HEK293 (cell line): Measurements from ENCODE around the gene EDNRA.

ENCODE experiments used
- CTCF ChIA-PET: fragments of 350-600 bp; formaldehyde crosslinking; extraction: SDS; loops from one replicate; lab custom pipeline; 2021; ENCODE audit warnings: antibody characterized with exemption; lab: Yijun Ruan, JAX
- POLR2A ChIA-PET: fragments of 300-600 bp; formaldehyde crosslinking; extraction: SDS; loops from one replicate; lab custom pipeline; 2020; ENCODE audit warnings: antibody characterized with exemption, inconsistent platforms; lab: Yijun Ruan, JAX
- H3K27ac ChIP-seq: fragments of 200-500 bp; sonication (Bioruptor generic); 2 replicates; pipeline ENCODE4 v1.5.1; 2014; ENCODE audit warnings: low read depth, low read length, control low read depth, inconsistent platforms; ENCODE audit errors: extremely low read depth
- H3K36me3 ChIP-seq, 2 experiments: fragments of 200-500 bp in 1 of 2; sonication (Bioruptor generic) in 1 of 2; 1 replicate in 1 of 2; 2 replicates in 1 of 2; pipeline ENCODE4 v1.5.1; 2014 to 2017; ENCODE audit warnings: inconsistent platforms in 2 of 2, low read length in 2 of 2; ENCODE audit not compliant: control insufficient read depth in 2 of 2, insufficient read depth in 1 of 2
- H3K4me1 ChIP-seq: fragments of 200-500 bp; sonication (Bioruptor generic); 2 replicates; pipeline ENCODE4 v1.5.1; 2014; ENCODE audit warnings: mild to moderate bottlenecking, low read length, inconsistent platforms; ENCODE audit not compliant: control insufficient read depth, insufficient read depth
- H3K4me3 ChIP-seq: 2 replicates; pipeline ENCODE4 v1.5.1; 2011; ENCODE audit warnings: low read depth, mild to moderate bottlenecking, control low read depth, low read length, moderate library complexity
- H3K9me3 ChIP-seq: fragments of 200-500 bp; sonication (Bioruptor generic); 2 replicates; pipeline ENCODE4 v1.5.1; 2014; ENCODE audit warnings: low read depth, low read length, inconsistent platforms; ENCODE audit not compliant: control insufficient read depth, insufficient read depth
- BCL11B ChIP-seq: fragments of 450-650 bp; formaldehyde crosslinking; IDR thresholded peaks from 2 replicates; pipeline ENCODE4 v1.5.1; 2016; ENCODE audit warnings: low read depth, missing biosample characterization, missing genetic modification characterization
- YY1 ChIP-seq: fragments of 450-650 bp; formaldehyde crosslinking; IDR thresholded peaks from 2 replicates; pipeline ENCODE4 v1.5.1; 2018; ENCODE audit warnings: missing biosample characterization, missing genetic modification characterization
- ZBTB17 ChIP-seq: fragments of 450-650 bp; formaldehyde crosslinking; IDR thresholded peaks from 2 replicates; pipeline ENCODE4 v1.5.1; 2016; ENCODE audit warnings: missing biosample characterization, missing genetic modification characterization
- ZBTB26 ChIP-seq: fragments of 450-650 bp; formaldehyde crosslinking; optimal IDR thresholded peaks from 2 replicates; pipeline ENCODE3; 2016; ENCODE audit warnings: missing biosample characterization, mild to moderate bottlenecking, missing genetic modification characterization
- ZBTB49 ChIP-seq: fragments of 450-650 bp; formaldehyde crosslinking; IDR thresholded peaks from 2 replicates; pipeline ENCODE4 v1.5.1; 2016; ENCODE audit warnings: missing biosample characterization, missing genetic modification characterization, low read depth
- ZNF114 ChIP-seq: fragments of 450-650 bp; formaldehyde crosslinking; IDR thresholded peaks from 2 replicates; pipeline ENCODE4 v1.5.0; 2017; ENCODE audit warnings: missing biosample characterization, missing genetic modification characterization
- ZNF132 ChIP-seq: fragments of 450-650 bp; formaldehyde crosslinking; IDR thresholded peaks from 2 replicates; pipeline ENCODE4 v1.5.1; 2017; ENCODE audit warnings: missing biosample characterization, missing genetic modification characterization, borderline replicate concordance
- ZNF133 ChIP-seq: fragments of 450-650 bp; formaldehyde crosslinking; IDR thresholded peaks from 2 replicates; pipeline ENCODE4 v1.5.1; 2016; ENCODE audit warnings: missing biosample characterization, missing genetic modification characterization
- ZNF140 ChIP-seq: fragments of 450-650 bp; formaldehyde crosslinking; IDR thresholded peaks from 2 replicates; pipeline ENCODE4 v1.5.1; 2016; ENCODE audit warnings: missing biosample characterization, missing genetic modification characterization
- ZNF157 ChIP-seq: fragments of 450-650 bp; formaldehyde crosslinking; IDR thresholded peaks from 2 replicates; pipeline ENCODE4 v1.5.1; 2016; ENCODE audit warnings: missing biosample characterization, missing genetic modification characterization
- ZNF274 ChIP-seq, 2 experiments: fragments of 200-500 bp in 1 of 2; fragments of 450-650 bp in 1 of 2; sonication (Bioruptor generic) in 1 of 2; formaldehyde crosslinking in 1 of 2; IDR thresholded peaks; 2 replicates each; pipeline versions ENCODE4 v1.5.1 to v1.6.1; 2014 to 2016; ENCODE audit warnings: borderline replicate concordance in 1 of 2, inconsistent platforms in 1 of 2, low read length in 1 of 2, missing biosample characterization in 1 of 2, missing genetic modification characterization in 1 of 2
- ZNF335 ChIP-seq: fragments of 450-650 bp; formaldehyde crosslinking; conservative IDR thresholded peaks from 2 replicates; pipeline ENCODE4 v1.5.1; 2016; ENCODE audit warnings: missing biosample characterization, missing genetic modification characterization
- ZNF394 ChIP-seq: fragments of 450-650 bp; formaldehyde crosslinking; IDR thresholded peaks from 2 replicates; pipeline ENCODE4 v1.5.1; 2016; ENCODE audit warnings: missing biosample characterization, missing genetic modification characterization, mild to moderate bottlenecking, moderate library complexity, borderline replicate concordance
- ZNF629 ChIP-seq: fragments of 450-650 bp; formaldehyde crosslinking; IDR thresholded peaks from 2 replicates; pipeline ENCODE4 v1.5.1; 2017; ENCODE audit warnings: missing biosample characterization, missing genetic modification characterization
- ZNF843 ChIP-seq: fragments of 450-650 bp; formaldehyde crosslinking; IDR thresholded peaks from 2 replicates; pipeline ENCODE4 v1.5.1; 2016; ENCODE audit warnings: missing biosample characterization, missing genetic modification characterization
- TF ChIP-seq, protein P1 (sequence below): fragments of 450-650 bp; IDR thresholded peaks from 2 replicates; pipeline ENCODE4 v1.5.1; 2018; ENCODE audit warnings: missing biosample characterization, mild to moderate bottlenecking, missing genetic modification characterization
- TF ChIP-seq, protein P2 (sequence below): IDR thresholded peaks from 2 replicates; pipeline ENCODE4 v1.6.1; 2011; ENCODE audit warnings: mild to moderate bottlenecking, low read depth, low read length, borderline replicate concordance

EDNRA gene

GRCh38 chr4:147587041-147587440 is 106.1 kb downstream of the EDNRA start:
- TF ChIP-seq ZNF133 (no peak), ZNF843 (tag by site-specific recombination) (no peak), ZNF140 (tag by site-specific recombination) (no peak), ZNF114 (tag by site-specific recombination) (no peak), ZNF629 (tag by site-specific recombination) (no peak), BCL11B (tag by site-specific recombination) (no peak), ZNF132 (tag by site-specific recombination) (no peak), ZNF157 (tag by site-specific recombination) (no peak), ZNF394 (tag by site-specific recombination) (no peak), ZBTB49 (no peak), YY1 (tag by site-specific recombination) (no peak), ZBTB26 (no peak), ZBTB17 (tag by site-specific recombination) (no peak)
- TF ChIP-seq, protein P1, sequence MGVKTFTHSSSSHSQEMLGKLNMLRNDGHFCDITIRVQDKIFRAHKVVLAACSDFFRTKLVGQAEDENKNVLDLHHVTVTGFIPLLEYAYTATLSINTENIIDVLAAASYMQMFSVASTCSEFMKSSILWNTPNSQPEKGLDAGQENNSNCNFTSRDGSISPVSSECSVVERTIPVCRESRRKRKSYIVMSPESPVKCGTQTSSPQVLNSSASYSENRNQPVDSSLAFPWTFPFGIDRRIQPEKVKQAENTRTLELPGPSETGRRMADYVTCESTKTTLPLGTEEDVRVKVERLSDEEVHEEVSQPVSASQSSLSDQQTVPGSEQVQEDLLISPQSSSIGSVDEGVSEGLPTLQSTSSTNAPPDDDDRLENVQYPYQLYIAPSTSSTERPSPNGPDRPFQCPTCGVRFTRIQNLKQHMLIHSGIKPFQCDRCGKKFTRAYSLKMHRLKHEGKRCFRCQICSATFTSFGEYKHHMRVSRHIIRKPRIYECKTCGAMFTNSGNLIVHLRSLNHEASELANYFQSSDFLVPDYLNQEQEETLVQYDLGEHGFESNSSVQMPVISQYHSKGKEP (tag by site-specific recombination): no peak
- TF ChIP-seq, protein P2, sequence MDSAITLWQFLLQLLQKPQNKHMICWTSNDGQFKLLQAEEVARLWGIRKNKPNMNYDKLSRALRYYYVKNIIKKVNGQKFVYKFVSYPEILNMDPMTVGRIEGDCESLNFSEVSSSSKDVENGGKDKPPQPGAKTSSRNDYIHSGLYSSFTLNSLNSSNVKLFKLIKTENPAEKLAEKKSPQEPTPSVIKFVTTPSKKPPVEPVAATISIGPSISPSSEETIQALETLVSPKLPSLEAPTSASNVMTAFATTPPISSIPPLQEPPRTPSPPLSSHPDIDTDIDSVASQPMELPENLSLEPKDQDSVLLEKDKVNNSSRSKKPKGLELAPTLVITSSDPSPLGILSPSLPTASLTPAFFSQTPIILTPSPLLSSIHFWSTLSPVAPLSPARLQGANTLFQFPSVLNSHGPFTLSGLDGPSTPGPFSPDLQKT: no peak
- TF ChIP-seq, all 188 proteins: peak for 0
- ChIA-PET POLR2A (no interaction called here), CTCF (interaction anchor here (0.7 to 4.0 kb wide), 5 partner anchors 10 to 568 kb away, joined by 3 to 23 read pairs (median 5); no protein-coding TSS in a partner anchor)
- no peak overlapping the region for H3K4me3 ChIP-seq
- H3K36me3 ChIP-seq: no peaks in the 10 kb centered on the region
- no peak overlapping the region for H3K27ac ChIP-seq
- no peaks in the 10 kb centered on the region for H3K4me1 ChIP-seq
- no peaks in the 10 kb centered on the region for H3K9me3 ChIP-seq

DNA sequence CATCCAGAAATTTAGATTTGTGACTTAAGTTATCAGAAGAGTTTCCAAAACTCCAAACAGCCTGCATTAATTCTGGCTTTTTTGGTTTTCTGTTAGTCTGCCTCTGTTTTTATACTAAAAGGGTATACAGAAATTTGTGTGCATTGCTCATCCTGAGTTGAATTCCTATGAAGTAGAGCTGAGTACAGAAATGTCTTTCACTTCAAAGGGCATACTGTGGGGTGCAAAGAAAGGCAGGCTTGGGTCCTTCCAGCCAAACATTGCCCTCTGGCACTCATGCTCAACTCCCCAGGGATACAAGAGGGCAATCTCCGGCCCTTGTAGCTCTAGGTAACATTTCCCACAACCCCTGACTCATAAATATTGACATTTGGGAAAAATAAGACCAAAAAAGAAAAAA is 108.7 kb downstream of the EDNRA start:
- Histone ChIP-seq H3K4me3 (no peak overlapping the region), H3K9me3 (no peaks in the 10 kb centered on the region), H3K27ac (no peak overlapping the region), H3K36me3 (no peaks in the 10 kb centered on the region), H3K4me1 (no peaks in the 10 kb centered on the region)
- TF ChIP-seq ZNF274 (IDR thresholded peaks at IDR 0.05; ENCODE audit: low read length): no peak
- no peak for TF ChIP-seq ZNF274 (tag by site-specific recombination; IDR thresholded peaks at IDR 0.05; ENCODE audit: borderline replicate concordance)
- TF ChIP-seq ZNF335 (tag by site-specific recombination): peak; percentile 25; the same call in 1 of the 2 replicates
- ChIA-PET POLR2A (no interaction called here), CTCF (interaction anchor here (0.6 to 4.0 kb wide), 31 partner anchors 9 to 1384 kb away, joined by 3 to 23 read pairs (median 4); partner anchors contain the start of gene TMEM184C)
